HG03432 (cell line): ENCODE results near the gene LDB3.
A peak's percentile ranks its signal among the peaks of the same experiment; 100 is the strongest.
"Not testable (repeated sequence)": the region's sequence is repeated elsewhere in the genome, so short reads cannot be mapped to it uniquely, and the experiment has no call there.

ENCODE experiments used
- ATAC-seq: cut with Tn5 transposase; IDR thresholded peaks from one replicate; pipeline ENCODE4 v1.9.1; 2021; ENCODE audit warnings: mild to moderate bottlenecking, moderate library complexity; ENCODE audit not compliant: unreplicated experiment

Gene LDB3, protein sequence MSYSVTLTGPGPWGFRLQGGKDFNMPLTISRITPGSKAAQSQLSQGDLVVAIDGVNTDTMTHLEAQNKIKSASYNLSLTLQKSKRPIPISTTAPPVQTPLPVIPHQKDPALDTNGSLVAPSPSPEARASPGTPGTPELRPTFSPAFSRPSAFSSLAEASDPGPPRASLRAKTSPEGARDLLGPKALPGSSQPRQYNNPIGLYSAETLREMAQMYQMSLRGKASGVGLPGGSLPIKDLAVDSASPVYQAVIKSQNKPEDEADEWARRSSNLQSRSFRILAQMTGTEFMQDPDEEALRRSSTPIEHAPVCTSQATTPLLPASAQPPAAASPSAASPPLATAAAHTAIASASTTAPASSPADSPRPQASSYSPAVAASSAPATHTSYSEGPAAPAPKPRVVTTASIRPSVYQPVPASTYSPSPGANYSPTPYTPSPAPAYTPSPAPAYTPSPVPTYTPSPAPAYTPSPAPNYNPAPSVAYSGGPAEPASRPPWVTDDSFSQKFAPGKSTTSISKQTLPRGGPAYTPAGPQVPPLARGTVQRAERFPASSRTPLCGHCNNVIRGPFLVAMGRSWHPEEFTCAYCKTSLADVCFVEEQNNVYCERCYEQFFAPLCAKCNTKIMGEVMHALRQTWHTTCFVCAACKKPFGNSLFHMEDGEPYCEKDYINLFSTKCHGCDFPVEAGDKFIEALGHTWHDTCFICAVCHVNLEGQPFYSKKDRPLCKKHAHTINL

DNA sequence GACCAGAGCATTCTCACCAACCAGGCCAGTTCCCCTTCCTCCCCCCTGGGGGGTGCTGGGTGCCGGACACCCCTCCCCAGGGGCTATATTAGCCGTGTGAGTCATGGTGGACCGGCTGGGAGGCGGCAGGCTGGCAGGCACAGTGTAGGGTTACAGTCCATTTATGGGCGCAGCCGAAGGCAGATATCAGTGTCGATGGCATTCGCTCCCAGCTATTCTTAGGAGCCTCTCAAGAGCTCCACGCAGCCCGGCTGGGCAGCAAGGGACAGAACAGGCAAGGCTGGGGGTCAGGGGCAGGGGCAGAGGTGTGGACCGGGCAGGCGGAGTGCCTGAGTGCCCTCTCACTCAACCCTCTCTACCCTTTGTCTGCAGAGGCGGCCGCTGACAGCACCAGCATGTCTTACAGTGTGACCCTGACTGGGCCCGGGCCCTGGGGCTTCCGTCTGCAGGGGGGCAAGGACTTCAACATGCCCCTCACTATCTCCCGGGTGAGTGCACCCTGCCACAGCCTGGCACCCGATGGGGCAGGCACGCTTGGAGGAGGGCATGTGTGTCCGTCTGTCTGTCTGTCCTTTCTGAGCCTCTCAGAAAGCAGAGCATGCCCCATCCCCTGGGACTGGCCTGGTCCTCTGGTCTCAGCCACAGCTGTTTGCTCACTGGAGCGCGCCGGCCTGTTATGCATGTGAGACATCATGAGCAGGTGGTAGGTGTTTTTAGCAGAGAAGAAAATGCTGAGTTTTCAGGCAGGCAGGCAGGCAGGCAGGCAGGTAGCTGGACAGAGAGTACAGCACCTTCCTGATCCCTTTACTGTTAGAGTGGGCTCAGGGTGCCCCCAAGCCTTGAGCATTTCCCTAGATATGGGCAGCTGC, at the start of gene LDB3:
LDB3 (plus strand) TSS at position 215 of the 869 bp plus-strand sequence; CDS start at position 396, 181 bp downstream.
- ATAC-seq, result peak; percentile 76

DNA sequence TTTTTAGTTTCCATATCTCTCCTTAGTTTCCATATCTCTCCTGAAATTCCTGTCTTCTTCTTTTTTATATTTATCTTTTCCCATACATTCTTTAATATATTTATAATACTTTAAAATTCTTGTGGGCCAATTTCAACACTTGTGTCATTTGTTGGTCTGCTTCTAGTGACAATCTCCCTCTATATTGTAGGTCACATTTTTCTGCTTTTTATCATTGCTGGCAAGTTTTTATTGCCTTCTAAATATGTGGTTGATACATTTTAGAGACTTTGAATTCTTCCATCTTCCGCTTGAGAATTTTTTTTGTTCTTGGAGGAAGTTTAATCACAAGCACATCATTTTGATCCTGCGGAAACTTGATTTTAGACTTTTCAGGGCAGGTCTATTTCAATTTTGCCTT, 40.0 kb upstream of the LDB3 start:
- ATAC-seq, result no peak

DNA sequence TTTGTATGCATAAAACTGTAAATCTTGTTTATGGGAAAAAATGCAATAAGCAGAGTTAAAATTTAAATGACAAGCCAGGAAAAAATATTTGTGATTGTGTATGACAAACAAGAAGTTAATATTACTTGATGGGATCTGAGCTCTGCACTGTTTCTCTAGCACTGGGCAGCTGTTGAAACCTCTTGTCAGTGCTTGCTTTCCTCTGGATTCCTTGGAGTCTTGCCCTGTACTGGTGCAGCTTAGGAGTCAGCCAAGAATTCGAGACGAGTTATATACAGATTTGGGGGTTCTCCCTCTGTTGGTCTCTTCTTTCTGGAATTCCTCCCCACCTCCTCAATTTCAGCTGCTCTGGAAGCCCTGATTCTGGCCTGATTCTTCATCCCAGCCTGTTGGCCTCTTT, 38.2 kb upstream of the LDB3 start:
- no peak for ATAC-seq

DNA sequence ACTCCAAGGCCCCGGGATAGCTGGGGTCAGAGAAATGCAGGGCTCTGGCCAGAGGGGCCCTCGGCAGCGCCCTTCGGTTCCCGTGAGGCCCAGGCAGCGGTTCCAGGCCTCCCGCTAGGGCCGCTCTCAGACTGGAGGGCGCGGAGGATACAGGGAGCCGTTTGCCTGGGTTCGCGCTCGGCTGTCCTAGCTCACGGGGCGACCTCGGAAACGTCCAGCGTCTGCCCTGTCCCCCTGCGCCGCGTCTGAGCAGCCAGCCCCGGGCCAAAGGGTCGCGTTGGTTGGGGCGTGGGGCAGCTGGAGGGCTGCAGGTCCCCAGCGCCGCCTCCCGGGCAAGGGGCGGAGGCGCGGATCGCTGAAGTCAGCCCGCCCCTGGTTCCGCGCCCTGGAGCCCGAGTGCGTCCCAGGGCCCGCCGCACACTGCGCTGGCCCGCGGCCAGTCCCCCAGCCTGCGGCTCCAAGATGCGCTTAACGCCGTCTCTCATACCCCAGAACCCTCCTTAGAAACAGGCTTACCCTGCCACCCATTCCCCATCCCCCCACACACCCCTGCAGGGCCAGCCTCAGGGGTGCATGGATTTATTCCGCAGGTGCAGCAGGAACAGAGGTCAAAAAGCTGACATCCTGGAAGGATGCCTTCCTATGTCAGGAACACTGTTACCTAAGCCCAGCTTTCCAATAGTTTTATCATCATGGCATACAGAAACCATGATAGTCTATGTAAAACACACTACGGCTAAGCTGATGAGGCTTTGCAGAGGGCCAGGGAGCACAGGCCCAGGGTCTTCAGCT, 36.1 kb upstream of the LDB3 start:
- ATAC-seq, result no peak

DNA sequence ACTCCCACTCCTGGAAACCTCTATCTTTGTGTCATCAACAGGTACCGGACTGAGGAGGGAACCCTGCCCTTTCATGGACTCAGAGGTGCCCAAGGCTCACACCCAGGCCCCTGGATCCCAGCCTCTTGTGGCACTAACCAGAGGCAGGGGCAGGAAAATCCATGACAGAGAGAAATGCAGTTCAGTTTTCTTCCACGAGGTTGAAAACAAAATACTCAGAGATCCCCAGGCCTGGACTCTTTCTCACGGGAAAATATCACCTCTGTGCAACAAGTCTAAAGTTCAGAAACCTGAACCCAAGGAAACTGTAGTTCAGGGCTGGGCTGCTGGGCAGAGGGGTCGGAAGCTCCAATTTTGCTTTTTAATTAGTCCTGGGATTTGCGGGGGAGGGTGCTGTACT, 35.4 kb upstream of the LDB3 start:
- no peak for ATAC-seq

DNA sequence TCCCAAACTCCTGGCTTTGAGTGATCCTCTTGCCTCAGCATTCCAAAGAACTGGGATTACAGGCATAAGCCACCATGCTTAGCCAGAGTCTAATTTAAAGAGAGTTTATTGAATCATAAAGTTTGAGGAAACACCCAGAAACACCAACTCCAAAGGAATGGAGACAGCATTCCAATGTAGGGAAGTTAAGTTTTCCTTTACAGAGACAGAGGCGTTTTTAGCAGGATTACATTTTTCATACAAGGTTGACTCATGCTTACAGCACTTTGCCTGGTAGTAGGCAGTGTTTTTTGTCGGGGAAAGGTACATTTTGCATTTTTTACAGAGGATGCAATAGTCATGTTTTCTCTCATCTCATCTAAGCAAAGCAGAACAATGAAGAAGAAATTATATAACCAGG, 32.9 kb upstream of the LDB3 start:
- no peak for ATAC-seq

DNA sequence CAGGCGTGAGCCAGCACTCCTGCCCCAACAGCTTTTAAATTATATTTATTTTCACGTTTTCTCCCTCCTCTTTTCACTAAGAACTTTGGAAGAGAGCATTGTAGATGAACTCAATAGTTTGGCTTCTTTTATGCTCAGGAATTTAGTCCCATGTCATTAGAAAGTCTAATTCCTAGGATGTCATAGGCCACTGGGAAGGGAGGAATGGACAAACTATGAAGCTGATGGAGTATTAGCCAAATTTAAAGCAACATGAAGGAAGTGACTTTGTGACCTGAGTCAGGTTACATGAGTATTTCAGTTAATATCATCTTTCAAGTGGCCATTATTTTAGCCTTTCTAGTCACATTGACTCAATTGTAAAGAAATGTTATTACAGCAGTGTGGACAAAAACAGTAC, 32.0 kb upstream of the LDB3 start:
- no peak for ATAC-seq

DNA sequence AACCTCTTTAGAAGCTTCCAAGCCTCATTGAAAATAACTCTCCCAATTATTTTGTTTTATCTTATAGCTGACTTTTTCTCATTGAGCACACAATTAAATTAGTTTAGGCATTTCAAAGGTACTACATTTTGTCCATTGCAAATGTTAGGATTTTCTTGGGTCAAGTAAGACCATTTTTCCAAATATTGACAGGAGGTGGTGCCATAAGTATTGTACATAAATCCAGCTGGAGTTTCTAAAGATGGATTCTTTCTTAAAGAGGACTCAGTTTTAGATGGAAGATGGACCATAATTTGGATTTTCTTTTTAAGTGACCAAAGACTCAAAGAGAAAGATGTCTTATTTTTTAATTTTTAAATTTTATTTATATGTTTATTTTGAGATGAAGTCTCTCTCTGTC, 26.3 kb upstream of the LDB3 start:
- no peak for ATAC-seq

DNA sequence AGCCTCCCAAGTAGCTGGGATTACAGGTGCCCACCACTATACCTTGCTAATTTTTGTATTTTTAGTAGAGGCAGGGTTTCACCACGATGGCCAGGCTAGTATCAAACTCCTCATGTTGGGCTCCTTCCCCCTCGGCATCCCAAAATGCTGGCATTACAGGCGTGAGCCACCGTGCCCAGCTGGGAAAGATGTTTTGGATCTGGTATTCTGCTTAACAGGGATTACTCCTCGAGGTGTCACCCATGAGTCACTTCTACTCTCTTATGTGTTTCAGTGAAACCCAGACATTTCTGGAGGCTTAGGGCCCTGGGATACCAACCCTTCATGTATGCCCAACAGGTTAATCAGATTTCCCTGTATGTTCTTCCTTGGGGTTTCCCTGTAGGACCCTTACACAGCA, 25.8 kb upstream of the LDB3 start:
- ATAC-seq, result no peak

DNA sequence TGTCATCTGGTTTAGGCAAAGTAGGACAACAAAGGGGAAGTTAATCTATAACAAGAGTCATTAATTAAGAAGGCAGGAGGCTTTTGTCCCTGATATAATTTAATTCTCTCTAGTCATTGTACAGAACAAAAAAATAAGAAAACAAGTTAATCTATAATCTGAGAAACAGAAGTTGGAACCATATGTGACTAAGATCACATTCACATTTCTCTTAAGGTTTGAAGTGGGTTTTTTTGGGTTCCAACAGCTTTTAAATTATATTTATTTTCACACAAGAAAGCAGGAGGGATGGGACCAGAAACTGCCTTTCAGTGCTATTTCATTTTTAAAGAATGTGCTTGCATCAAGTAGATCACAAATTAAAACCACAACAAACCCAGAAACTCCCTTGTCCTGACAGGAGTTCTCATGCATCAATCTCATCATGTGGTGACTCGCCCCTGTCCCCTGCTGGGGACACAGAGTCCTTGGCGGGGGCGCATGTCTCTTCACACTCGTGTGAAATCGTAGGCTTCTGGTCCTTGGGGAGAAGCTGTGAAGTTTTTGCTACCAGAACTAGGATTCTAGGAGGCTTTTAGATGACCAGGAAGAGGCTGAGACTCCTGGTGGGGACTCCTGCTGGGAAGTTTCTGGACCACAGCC, 24.0 kb upstream of the LDB3 start:
- ATAC-seq, result peak; percentile 68

DNA sequence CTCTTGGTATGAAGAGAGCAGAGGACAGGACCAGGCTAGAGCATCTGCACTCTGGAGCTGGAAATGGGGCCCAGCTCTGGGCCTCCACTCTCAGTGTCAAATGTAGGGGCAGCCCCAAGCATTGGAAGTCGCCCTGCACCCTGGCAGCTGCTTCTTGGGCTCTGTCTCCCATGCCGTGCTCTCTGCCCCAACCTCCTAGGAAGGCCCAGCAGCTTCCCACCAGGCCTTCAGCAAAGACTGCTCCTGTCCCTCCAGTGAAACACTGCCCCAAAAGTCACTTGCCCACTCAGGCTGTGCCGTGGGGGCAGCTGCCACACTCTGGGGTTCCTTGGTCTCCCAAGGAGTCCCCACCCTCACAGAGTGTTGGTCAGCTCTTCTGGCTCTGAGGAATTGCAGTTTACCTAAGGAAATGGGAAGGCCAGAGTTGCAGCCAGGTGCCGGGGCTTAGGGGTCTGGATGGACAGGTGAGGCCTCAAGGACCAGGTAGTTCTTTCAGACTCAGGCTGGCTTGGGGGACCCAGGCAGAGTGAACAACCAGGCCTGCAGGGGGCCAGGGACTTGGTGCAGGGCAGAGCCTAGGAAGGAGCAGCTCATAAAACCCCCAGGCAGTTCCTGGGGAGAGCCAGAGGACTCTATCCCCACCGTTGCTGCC, 23.4 kb upstream of the LDB3 start:
- peak; percentile 28 for ATAC-seq

DNA sequence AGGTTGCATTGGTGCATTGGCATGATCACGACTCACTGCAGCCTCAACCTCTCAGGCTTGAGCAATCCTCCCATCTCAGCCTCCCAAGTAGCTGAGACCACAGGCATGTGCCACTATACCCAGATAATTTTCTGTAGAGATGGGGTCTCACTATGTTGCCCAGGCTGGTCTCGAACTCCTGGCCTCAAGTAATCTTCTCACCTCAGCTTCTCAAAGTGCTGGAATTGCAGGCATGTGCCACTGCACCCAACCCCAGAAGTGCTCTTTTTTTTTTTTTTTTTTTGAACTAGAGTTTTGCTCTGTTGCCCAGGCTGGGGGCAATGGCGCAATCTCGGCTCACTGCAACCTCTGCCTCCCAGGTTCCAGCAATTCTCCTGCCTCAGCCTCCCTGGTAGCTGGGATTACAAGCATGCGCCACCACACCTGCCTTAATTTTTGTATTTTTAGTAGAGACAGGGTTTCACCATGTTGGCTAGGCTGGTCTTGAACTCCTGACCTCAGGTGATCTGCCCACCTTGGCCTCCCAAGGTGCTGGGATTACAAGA, 22.6 kb upstream of the LDB3 start:
- not testable (repeated sequence) for ATAC-seq

DNA sequence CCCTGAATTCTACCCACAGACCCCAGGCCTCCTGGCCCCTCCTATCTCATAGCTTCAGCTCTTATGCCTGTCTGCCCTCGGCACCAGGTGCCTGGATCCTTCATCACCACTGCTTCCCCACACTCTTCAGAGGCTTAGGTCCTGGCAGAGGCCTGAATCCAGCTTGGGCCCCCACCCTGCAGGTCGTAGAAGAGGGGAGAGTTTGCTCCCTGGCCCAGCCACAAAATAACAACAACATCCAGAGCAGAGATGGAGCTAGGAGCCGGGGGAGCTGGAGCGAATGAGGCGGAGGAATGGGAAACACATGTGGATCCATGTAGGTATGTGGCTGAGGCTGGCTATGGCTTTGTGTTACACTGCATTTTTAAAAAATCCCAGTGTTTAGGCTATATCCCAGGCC, 21.8 kb upstream of the LDB3 start:
- ATAC-seq, result no peak

DNA sequence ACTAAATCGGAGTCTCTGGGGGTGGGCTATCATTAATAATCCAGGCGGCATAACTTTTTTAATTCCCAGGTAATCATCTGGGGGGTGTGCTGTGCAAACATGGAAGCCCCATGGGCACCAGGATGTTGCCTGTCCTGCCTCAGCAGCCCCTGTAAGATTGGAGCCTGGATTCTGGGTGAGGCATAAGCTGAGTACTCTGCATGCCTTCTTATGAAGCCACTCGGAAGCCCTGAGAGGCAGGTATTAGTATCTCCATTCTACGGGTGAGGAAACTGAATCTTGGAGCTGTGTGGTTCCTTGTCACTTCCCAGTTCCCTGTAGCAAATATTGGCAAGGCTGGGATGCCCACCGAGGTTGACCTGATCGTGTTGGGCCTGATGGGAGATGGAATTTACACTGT, 21.4 kb upstream of the LDB3 start:
- no peak for ATAC-seq

DNA sequence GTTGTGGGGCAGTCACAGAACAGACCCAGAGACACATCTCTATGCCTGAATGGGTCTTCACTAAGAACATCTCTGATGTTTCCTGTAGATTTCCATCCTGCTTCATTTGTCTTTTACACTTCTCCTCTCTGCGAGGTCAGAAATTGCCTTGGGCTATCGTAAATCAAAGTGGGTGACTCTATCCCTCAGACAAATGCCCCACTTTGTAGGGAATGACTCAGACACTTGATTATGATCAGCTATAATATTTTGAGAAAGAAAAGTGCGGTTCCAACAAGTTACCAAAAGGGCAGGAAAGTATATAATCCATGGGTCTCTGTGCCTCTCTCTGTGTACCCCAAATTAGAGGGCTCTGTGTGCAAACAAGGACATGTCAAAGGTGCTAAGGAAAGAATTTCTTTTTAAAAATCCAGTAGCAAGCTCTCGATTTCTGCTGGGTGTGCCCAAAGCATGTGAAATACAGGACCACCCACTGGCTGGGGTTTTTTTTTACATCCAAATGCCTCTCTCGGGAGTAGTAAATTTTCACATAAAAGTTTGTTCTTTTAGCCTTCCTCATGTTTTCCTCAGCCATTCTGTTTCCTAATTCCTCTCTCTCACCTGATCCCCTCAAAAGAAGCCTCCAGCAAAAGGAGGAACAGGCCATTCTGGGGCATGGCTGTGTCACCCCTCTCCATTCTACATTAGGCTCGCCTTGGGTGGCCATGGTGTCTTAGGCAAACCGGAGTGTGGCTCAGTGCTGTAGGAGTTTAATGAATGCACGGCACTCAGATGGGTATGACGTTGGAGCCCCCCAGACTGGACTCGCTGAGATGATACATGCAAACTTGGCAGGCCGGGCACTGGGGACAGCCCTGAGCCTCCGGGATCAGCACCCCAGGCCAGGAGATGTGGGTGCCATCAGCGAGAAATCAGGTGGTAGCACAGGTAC, 20.3 kb upstream of the LDB3 start:
- ATAC-seq, result no peak

DNA sequence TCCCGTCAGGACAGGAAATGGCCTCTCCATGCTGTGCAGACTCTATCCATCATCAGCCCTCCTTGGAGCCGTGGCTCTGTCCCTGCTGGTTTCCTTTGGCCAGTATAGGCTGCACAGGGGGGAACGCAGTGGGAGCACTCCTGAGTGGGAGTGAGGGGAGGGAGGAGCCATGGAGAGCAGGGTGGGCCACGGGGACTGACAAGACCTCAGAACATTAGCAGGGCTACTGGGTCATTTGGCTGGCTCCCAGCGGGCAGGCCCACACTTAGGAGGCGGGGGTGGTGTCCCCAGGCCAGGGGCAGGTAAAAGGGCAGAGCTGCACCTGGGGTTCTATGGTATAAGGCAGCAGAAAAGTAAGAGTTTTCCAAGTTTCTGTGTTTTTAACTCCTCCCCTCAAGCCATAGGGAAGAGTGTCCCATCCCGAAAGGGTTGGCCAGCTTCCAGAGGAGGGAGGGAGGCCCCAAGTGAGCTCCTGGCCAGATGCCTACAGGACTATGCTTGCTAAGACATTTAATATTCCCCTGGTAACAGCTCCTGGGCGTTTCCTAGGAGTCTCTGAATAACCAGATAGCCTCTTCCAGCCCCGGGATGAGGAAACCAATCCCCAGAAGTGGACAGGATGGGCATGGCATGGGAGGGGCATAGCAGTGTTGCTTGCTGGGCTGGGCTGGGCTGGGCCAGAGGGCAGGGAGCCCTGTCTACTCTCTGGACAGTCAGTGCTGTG, 19.4 kb upstream of the LDB3 start:
- ATAC-seq, result no peak

DNA sequence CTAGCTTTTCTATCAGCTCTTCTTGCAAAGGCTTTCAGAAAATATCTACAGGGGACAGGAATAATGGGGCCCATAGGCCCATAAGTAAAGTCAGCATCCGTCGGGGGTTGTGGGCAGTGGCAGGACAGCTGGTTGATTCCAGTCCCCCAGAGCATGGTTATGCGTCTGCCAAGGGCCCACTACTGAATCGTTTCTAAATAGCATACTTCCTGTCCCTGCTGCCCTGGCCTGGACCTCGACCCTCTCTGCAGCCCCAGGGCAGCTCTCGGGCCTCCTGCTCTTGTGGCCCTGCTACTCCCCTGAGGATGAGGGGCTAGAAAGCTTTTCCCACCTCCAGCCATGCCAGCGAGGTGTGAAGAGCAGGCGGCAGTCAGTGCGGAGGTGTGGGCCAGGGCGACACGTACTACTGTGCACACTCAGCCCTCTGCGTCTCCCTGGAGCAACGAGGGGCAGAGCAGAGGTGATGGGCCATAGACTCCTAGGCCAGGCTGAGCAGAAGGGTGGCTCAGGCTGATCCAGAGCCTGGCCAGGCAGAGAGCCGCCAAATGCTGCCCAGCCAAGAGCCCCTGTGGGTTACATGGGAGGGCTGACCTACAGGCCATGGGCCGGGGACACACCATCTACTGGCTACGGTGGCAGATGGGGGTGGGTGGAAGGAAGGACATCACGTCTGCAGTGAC, 18.7 kb upstream of the LDB3 start:
- ATAC-seq, result no peak
